GM18502 (cell line): ENCODE measurements around the gene VEGFA.

Experiments
- ATAC-seq: cut with Tn5 transposase; IDR thresholded peaks from one replicate; pipeline ENCODE4 v1.9.1; 2021; ENCODE audit warnings: mild to moderate bottlenecking; ENCODE audit not compliant: unreplicated experiment, poor library complexity

VEGFA gene

GRCh38 chr6:43771210-43771857 is 1.3 kb downstream of the VEGFA start:
- ATAC-seq, result no peak

GRCh38 chr6:43771858-43772680 is 2.1 kb downstream of the VEGFA start:
- no peak for ATAC-seq

- ATAC-seq, result no peak
Measured at GRCh38 chr6:43772681-43773049, 2.7 kb downstream of the VEGFA start.

- no peak for ATAC-seq
Measured at GRCh38 chr6:43773050-43773979, 3.3 kb downstream of the VEGFA start.

GRCh38 chr6:43773980-43774775 is 4.2 kb downstream of the VEGFA start:
- no peak for ATAC-seq

- ATAC-seq, result no peak
Measured at GRCh38 chr6:43774776-43775534, 4.9 kb downstream of the VEGFA start.

- ATAC-seq, result no peak
Measured at GRCh38 chr6:43775535-43775885, 5.5 kb downstream of the VEGFA start.

- no peak for ATAC-seq
Measured at GRCh38 chr6:43776115-43776798, 6.2 kb downstream of the VEGFA start.

- no peak for ATAC-seq
Measured at GRCh38 chr6:43776799-43777776, 7.1 kb downstream of the VEGFA start.

GRCh38 chr6:43778131-43778855 is 8.3 kb downstream of the VEGFA start:
- ATAC-seq, result no peak

- ATAC-seq, result no peak
Measured at GRCh38 chr6:43778976-43779851, 9.2 kb downstream of the VEGFA start.

GRCh38 chr6:43779852-43780236 is 9.8 kb downstream of the VEGFA start:
- no peak for ATAC-seq

GRCh38 chr6:43780293-43780692 is 10.3 kb downstream of the VEGFA start:
- no peak for ATAC-seq

- ATAC-seq, result no peak
Measured at GRCh38 chr6:43780941-43781928, 11.2 kb downstream of the VEGFA start.
